HepG2 (cell line): Measurements from ENCODE around the gene AHRR.

Source experiments
- SMC3 ChIP-seq: IDR thresholded peaks from 2 replicates; pipeline ENCODE4 v1.6.1; 2011; ENCODE audit warnings: low read length, improper control_type of control experiment
- TF ChIP-seq, protein P1 (sequence below): IDR thresholded peaks from 2 replicates; pipeline ENCODE4 v1.6.1; 2012; ENCODE audit warnings: inconsistent platforms

DNA sequence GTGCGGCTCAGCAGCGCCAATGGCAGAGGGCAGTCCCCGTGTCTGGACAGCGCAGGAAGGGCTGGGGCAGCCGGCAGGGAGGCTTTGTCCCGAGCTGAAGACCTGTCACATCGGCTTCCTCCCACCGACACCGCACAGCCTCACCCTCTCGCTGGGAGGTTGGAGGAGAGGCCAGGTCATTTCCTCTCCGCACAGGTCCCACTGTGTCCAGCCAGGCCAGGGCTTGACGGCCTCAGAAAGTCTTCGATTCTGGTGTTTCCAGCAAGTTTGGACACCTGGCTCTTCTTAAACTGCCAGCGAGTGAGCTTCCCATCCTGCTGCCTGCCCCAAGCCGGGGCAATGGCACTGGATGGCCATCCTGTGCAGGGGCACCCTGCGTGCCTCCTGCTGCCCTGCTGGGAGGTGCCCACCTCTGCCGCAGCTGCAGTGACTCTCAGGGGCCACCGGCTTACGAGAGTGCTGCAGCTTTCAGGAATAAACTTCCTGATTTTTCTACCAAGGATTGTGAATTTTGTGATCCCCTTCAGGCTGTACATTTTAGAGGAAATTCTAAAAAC, 33.9 kb downstream of the AHRR start:
- no peak for TF ChIP-seq SMC3
- TF ChIP-seq, protein P1, sequence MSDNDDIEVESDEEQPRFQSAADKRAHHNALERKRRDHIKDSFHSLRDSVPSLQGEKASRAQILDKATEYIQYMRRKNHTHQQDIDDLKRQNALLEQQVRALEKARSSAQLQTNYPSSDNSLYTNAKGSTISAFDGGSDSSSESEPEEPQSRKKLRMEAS, result no peak
